Psoas muscle (tissue), 8 donors: ENCODE results near the gene INTS11. TPM values are rescaled to one million over a fixed set of nuclear protein-coding genes. Genes with fewer than 3 reads are reported as not detected.
A peak's percentile ranks its signal among the peaks of the same experiment; 100 is the strongest.

Experiments
- ATAC-seq, 4 donors: fragments of 200-7000 bp; cut with Tn5 transposase; one replicate each; pipeline ENCODE4 v1.9.1; 2020; ENCODE audit warnings: moderate library complexity in 3 of 4, mild to moderate bottlenecking in 2 of 4
- DNase-seq, 2 donors: peaks; one replicate each; pipeline ENCODE4 v3.0.0-alpha.2; 2020
- H3K27ac ChIP-seq: fragments of 200-600 bp; one replicate; pipeline ENCODE4 v1.8.0; 2022
- H3K27me3 ChIP-seq, 3 donors: fragments of 200-600 bp in 1 of 3; one replicate each; pipeline versions ENCODE4 v1.6.1 to v1.8.0; 2013 to 2022; ENCODE audit warnings: low read length in 2 of 3, mild to moderate bottlenecking in 2 of 3, moderate library complexity in 1 of 3; ENCODE audit not compliant: insufficient read depth in 3 of 3
- H3K36me3 ChIP-seq, 2 donors: fragments of 200-600 bp in 1 of 2; one replicate each; pipeline versions ENCODE4 v1.6.1 to v1.8.0; 2013 to 2022; ENCODE audit warnings: low read depth in 1 of 2, mild to moderate bottlenecking in 1 of 2, moderate library complexity in 1 of 2; ENCODE audit not compliant: insufficient read depth in 1 of 2
- H3K4me1 ChIP-seq: fragments of 200-600 bp; one replicate; pipeline ENCODE4 v1.8.0; 2022
- H3K4me3 ChIP-seq: fragments of 200-600 bp; one replicate; pipeline ENCODE4 v1.8.0; 2022; ENCODE audit warnings: mild to moderate bottlenecking
- H3K9me3 ChIP-seq: fragments of 200-600 bp; one replicate; pipeline ENCODE4 v1.8.0; 2022
- WGBS, 3 donors: extraction: QIAGEN DNeasy Blood & Tissue Kit; methylation state at CpG; one replicate each; pipeline versions ENCODE4 v1.1.6 to v1.1.7; 2013; 5-methylcytosine and 5-hydroxymethylcytosine counted together
- intact Hi-C, 2 donors: fragments of 100-400 bp; cut with DNase I; formaldehyde crosslinking; loops; one replicate each; pipeline versions ENCODE4 v1.11.0 to v1.14.2; 2022
- polyA plus RNA-seq, 3 donors: library from polyadenylated mRNA; stranded (reverse); fragments of 200-250 nt; gene quantifications; one replicate each; pipeline ENCODE4 v1.2.3, GENCODE V29; 2013
- total RNA-seq, 4 donors: library from RNA; stranded (reverse); fragmentation: NEBNext Ultra II Directional in 2 of 4; extraction: Animal tissue kit (Norgen Biotek cat#: 25700) in 2 of 4; gene quantifications; one replicate each; pipeline versions ENCODE4 v1.2.1 to v1.2.4, GENCODE V29; 2021 to 2023
- TF ChIP-seq, protein P1 (sequence below): fragments of 200-600 bp; IDR thresholded peaks from one replicate; pipeline ENCODE4 v1.8.0; 2022; ENCODE audit warnings: antibody characterized with exemption
- donor health status: healthy with polysubstance abuse.
- donor health status: DM: no; HTN: no; CAD: no; lungs with moderate emphysema.
- donor health status: Bipolar disorder and iron deficiency.
- donor health status: healthy.
- donor health status: DM: yes; HTN: yes; CAD: no.
- donor health status: DM: no; HTN: no; CAD: no.
- donor health status: DM: no; HTN: no; CAD: no.
- donor health status: DM: yes; HTN: yes; CAD: no.

Gene INTS11
- total and polyA plus RNA-seq, 7 donors = 55.6 to 80.8 (median 71.2) TPM

DNA sequence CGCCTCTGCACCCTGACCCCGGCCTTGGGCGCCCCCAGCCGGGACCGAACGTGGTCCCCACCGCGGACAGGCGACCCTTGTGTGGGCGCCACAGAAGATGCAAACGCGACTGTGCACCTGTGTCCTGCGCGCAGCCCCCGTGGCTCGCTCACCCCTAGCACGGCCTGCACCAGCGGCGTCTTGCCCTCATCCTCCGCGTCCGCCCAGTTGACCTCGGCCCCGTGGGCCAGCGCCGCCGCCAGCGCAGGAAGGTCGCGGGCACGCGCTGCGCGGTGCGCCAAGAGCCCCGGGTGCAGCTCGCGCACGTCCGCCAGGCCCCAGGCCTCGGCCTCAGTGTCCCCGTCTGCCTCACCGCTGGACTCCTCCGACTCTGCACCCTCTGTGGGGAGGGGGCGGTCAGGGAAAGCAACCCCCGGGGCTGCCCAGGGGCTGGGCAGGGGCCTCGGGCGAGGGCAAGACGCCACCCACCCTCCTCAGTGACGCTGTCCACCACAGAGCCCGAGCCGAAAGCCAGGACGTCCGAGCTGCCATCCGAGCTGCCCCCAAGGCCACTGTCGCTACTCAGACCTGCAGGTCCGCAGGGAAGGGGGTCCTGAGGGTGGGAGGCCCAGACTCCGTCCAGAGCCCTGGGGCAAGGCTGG lies 30.1 kb downstream of the INTS11 start:
- no peak overlapping the region for H3K4me3 ChIP-seq
- WGBS, 3 donors = 89 to 91% (median 90%) methylated on average over 46 to 58 of the region's 58 CpGs
- H3K9me3 ChIP-seq = no peaks in the 10 kb centered on the region
- H3K36me3 ChIP-seq = peaks cover 0 to 37% of the 10 kb centered on the region in 2 donors
- ATAC-seq (no peak), DNase-seq (peak in 1 of 2 donors; percentile 15)
- TF ChIP-seq, protein P1, sequence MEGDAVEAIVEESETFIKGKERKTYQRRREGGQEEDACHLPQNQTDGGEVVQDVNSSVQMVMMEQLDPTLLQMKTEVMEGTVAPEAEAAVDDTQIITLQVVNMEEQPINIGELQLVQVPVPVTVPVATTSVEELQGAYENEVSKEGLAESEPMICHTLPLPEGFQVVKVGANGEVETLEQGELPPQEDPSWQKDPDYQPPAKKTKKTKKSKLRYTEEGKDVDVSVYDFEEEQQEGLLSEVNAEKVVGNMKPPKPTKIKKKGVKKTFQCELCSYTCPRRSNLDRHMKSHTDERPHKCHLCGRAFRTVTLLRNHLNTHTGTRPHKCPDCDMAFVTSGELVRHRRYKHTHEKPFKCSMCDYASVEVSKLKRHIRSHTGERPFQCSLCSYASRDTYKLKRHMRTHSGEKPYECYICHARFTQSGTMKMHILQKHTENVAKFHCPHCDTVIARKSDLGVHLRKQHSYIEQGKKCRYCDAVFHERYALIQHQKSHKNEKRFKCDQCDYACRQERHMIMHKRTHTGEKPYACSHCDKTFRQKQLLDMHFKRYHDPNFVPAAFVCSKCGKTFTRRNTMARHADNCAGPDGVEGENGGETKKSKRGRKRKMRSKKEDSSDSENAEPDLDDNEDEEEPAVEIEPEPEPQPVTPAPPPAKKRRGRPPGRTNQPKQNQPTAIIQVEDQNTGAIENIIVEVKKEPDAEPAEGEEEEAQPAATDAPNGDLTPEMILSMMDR = no peak
- H3K27ac ChIP-seq = no peak overlapping the region
- intact Hi-C loops = loop anchor here in 1 of 2 donors (5.0 kb wide), 2 partner anchors 262 to 312 kb away; partner anchors contain the start of gene PERM1
- H3K4me1 ChIP-seq = no peaks in the 10 kb centered on the region
- no peaks in the 10 kb centered on the region for H3K27me3 ChIP-seq

DNA sequence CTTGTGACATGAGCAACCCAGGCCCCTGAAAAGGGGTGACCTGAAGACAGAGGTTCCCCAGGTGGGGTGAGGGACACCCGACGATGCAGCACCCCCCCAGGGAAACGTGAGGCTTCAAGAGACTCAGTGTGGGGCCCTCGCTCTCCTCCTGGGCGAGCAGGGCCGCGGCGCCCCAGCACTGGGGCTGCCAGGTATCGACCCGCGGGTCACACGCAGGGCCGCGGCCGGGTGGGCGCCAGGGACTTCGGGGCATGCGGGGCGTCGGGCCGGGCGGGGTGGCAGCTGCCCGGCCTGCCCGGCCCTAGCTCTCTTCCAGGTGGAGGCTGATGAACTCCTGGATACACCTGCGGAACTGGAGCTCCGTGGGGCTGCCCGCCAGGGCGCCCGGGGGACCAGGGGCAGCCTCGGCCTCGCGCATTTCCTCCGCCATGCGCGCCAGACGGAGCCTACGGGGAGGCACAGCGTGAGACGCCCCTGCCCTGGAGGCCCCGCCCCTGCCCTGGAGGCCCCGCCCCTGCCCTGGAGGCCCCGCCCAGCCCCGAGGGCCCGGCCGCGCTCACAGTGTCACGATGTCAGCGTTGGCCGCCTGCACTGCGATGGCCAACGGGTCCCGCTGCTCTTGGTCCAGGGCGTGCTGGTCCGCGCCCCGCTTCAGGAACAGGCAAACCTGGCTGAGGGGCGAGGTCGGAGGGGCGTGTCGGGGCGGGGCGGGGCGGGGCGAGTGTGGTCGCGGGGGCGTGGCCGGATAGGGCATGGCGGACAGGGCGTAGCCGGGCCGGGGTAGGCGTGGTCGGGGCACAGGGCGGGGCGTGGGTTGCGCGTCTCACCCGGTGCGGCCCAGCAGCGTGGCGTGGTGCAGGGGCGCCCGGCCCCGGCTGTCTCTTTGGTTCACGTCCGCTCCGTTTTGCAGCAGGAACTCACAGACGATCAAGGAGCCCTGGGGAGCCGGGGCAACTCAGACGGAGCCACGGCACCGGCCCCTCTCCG lies 30.9 kb downstream of the INTS11 start:
- intact Hi-C loops = loop anchor here in 1 of 2 donors (5.0 kb wide), 2 partner anchors 261 to 311 kb away; partner anchors contain the start of gene PERM1
- no peaks in the 10 kb centered on the region for H3K9me3 ChIP-seq
- ATAC-seq = peak in 2 of 4 donors; percentile 22 to 29
- H3K27ac ChIP-seq = no peak overlapping the region
- H3K27me3 ChIP-seq = no peaks in the 10 kb centered on the region
- H3K36me3 ChIP-seq = peaks cover 0 to 37% of the 10 kb centered on the region in 2 donors
- DNase-seq = peak; percentile 14 to 57
- H3K4me1 ChIP-seq = no peaks in the 10 kb centered on the region
- no peak overlapping the region for H3K4me3 ChIP-seq
- TF ChIP-seq, protein P1 = no peak
- 81 to 85% (median 84%) methylated on average over 72 to 94 of the region's 94 CpGs for WGBS, 3 donors

DNA sequence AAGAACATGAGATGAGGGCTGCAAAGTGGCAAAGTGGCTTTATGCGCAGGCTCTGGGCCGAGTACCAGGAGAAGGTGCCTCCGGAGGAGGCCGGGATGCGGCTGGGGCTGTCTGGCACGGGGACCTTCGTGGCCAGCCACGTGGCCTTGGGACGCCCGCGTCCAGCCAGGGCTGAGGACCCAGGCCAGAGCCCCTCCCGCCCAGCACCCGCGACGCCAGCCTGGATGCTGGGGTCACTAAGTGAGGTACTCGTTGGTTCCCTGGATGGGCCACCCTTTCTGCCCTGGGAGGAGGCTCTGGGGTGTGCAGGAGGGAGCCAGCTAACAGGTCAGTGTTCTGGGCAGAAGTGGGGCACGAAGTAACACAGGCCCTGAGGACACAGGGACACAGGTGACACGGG lies 31.6 kb downstream of the INTS11 start:
- H3K36me3 ChIP-seq = peaks cover 0 to 35% of the 10 kb centered on the region in 2 donors
- intact Hi-C loops = loop anchor here in 1 of 2 donors (1.0 to 5.0 kb wide), 3 partner anchors 171 to 311 kb away; partner anchors contain the start of gene PERM1
- no peak overlapping the region for H3K27ac ChIP-seq
- TF ChIP-seq, protein P1 = no peak
- H3K9me3 ChIP-seq = no peaks in the 10 kb centered on the region
- DNase-seq (peak; percentile 12 to 51), ATAC-seq (no peak)
- no peak overlapping the region for H3K4me3 ChIP-seq
- WGBS, 3 donors = 86 to 93% (median 89%) methylated on average over 18 of the region's 18 CpGs
- peaks cover 0 to under 1% (median 0%) of the 10 kb centered on the region in 3 donors for H3K27me3 ChIP-seq
- no peaks in the 10 kb centered on the region for H3K4me1 ChIP-seq

DNA sequence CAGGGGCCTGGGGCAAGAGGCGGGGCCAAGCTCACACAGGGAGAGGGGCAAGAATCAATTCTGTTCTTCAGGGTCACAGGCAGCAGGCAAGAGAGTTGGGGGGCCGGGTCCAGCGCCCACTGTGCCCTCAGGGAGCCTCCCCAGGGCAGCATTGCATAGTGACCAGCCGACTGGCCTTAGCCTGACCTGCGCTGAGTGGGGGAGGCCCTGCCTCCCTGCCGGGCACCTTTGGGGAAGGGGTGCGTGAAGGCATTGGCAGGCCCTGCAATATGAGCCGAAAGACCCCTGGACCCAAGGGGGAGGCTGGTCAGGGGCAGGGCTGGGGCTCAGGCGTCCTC lies 32.0 kb downstream of the INTS11 start:
- DNase-seq (peak; percentile 6 to 47), ATAC-seq (peak in 1 of 4 donors; percentile 4)
- intact Hi-C loops = loop anchor here in 1 of 2 donors (1.0 to 5.0 kb wide), 3 partner anchors 170 to 310 kb away; partner anchors contain the start of gene PERM1
- H3K27me3 ChIP-seq = peaks cover 0 to 5% (median 0%) of the 10 kb centered on the region in 3 donors
- no peaks in the 10 kb centered on the region for H3K9me3 ChIP-seq
- H3K36me3 ChIP-seq = peaks cover 0 to 31% of the 10 kb centered on the region in 2 donors
- no peaks in the 10 kb centered on the region for H3K4me1 ChIP-seq
- H3K27ac ChIP-seq = no peak overlapping the region
- TF ChIP-seq, protein P1 = no peak
- WGBS, 3 donors = 87 to 92% (median 89%) methylated on average over 9 of the region's 9 CpGs
- H3K4me3 ChIP-seq = no peak overlapping the region
